Stimulated activated CD4-positive, alpha-beta T cell treated with anti-CD3 and anti-CD28 coated beads, Interleukin-15, amount 100 ng/mL, for 24 hours (primary cell): ENCODE data around the gene ESYT1.
A peak's percentile ranks its signal among the peaks of the same experiment; 100 is the strongest.

ENCODE experiments used
- DNase-seq: peaks from one replicate; pipeline ENCODE4 v3.0.0-alpha.2; 2020

Gene ESYT1

GRCh38 chr12:56190695-56191155 is 62.7 kb downstream of the ESYT1 start:
- no peak for DNase-seq

GRCh38 chr12:56192582-56192981 is 64.5 kb downstream of the ESYT1 start:
- DNase-seq, result no peak

- DNase-seq, result peak; percentile 86
Observed at GRCh38 chr12:56193025-56193578, 65.0 kb downstream of the ESYT1 start.
